HCT116 (cell line): ENCODE results near the gene NFIC. TPM values are rescaled to one million over a fixed set of nuclear protein-coding genes. Genes with fewer than 3 reads are reported as not detected.
"Not testable (repeated sequence)": the region's sequence is repeated elsewhere in the genome, so short reads cannot be mapped to it uniquely, and the experiment has no call there.

Source experiments
- ATAC-seq: fragments of 200-7000 bp; cut with Tn5 transposase; 2 replicates; pipeline ENCODE4 v1.9.1; 2020; ENCODE audit warnings: mild to moderate bottlenecking, moderate library complexity
- BruUV-seq: library from RNA; stranded (reverse); fragments of 400-500 nt; replicated peaks from 2 replicates; lab custom pipeline; 2021; lab: Mats Ljungman, UMichigan
- CTCF ChIA-PET: fragments of 300-600 bp; sonication (Branson Sonifier 250); formaldehyde crosslinking; loops from one replicate; lab custom pipeline; 2021; ENCODE audit warnings: antibody characterized with exemption; lab: Charles Lee
- POLR2A ChIA-PET: fragments of 300-600, 350-600 bp; sonication (Branson Sonifier 250); formaldehyde crosslinking; loops from one replicate; lab custom pipeline; 2021; ENCODE audit warnings: antibody characterized with exemption; lab: Charles Lee
- RAD21 ChIA-PET, 2 experiments: fragments of 300-600 bp; sonication (Branson Sonifier 250); formaldehyde crosslinking; loops; one replicate each; lab custom pipeline; 2023; ENCODE audit warnings: low total read pairs in 2 of 2; ENCODE audit not compliant: uncharacterized antibody in 2 of 2, unreplicated experiment in 2 of 2, low non-redundant PET in 1 of 2; lab: Charles Lee
- DNase-seq: peaks from one replicate; pipeline ENCODE4 v3.0.0-alpha.2; 2010; ENCODE audit warnings: low read depth, low spot score
- H2AFZ ChIP-seq: fragments of 200-600 bp; shearing (Covaris generic), sonication (generic); 2 replicates; pipeline ENCODE4 v1.6.1; 2017; ENCODE audit warnings: low read depth, mixed run types, mixed read lengths, antibody characterized with exemption, low read length; ENCODE audit not compliant: poor library complexity, severe bottlenecking
- H3K27ac ChIP-seq: 2 replicates; pipeline ENCODE4 v1.5.1; 2012; ENCODE audit warnings: low read depth, low read length
- H3K27me3 ChIP-seq: fragments of 200-600 bp; sonication (generic); 2 replicates; pipeline ENCODE4 v1.6.1; 2016; ENCODE audit warnings: mixed run types, low read length, mixed read lengths; ENCODE audit not compliant: insufficient read depth
- H3K36me3 ChIP-seq, 2 experiments: fragments of 200-500 bp in 1 of 2; fragments of 200-600 bp in 1 of 2; sonication (Bioruptor generic) in 1 of 2; sonication (generic) in 1 of 2; 2 replicates each; pipeline versions ENCODE4 v1.5.1 to v1.6.1; 2014 to 2016; ENCODE audit warnings: low read length in 2 of 2, inconsistent platforms in 1 of 2, mixed read lengths in 1 of 2, mixed run types in 1 of 2; ENCODE audit not compliant: insufficient read depth in 2 of 2, control insufficient read depth in 1 of 2
- H3K4me1 ChIP-seq, 2 experiments: fragments of 200-600 bp in 1 of 2; sonication (generic) in 1 of 2; 2 replicates each; pipeline versions ENCODE4 v1.5.1 to v1.6.1; 2012 to 2017; ENCODE audit warnings: low read length in 2 of 2, inconsistent platforms in 1 of 2, mild to moderate bottlenecking in 1 of 2, mixed read lengths in 1 of 2, mixed run types in 1 of 2, moderate library complexity in 1 of 2; ENCODE audit not compliant: insufficient read depth in 2 of 2, control insufficient read depth in 1 of 2
- H3K4me2 ChIP-seq: fragments of 200-600 bp; sonication (generic); 2 replicates; pipeline ENCODE4 v1.6.1; 2017; ENCODE audit warnings: mixed run types, low read length, mixed read lengths
- H3K4me3 ChIP-seq, 2 experiments: fragments of 200-600 bp in 1 of 2; sonication (generic) in 1 of 2; replicated peaks in 1 of 2; 2 replicates each; pipeline ENCODE4 v1.5.1; 2011 to 2016; ENCODE audit warnings: low read length in 2 of 2, control low read depth in 1 of 2, low read depth in 1 of 2, mild to moderate bottlenecking in 1 of 2, mixed read lengths in 1 of 2, mixed run types in 1 of 2
- H3K79me2 ChIP-seq: fragments of 200-600 bp; sonication (generic); 2 replicates; pipeline ENCODE4 v1.6.1; 2017; ENCODE audit warnings: mild to moderate bottlenecking, mixed run types, low read length, moderate library complexity, mixed read lengths; ENCODE audit not compliant: insufficient read depth
- H3K9ac ChIP-seq: fragments of 200-600 bp; sonication (generic); 2 replicates; pipeline ENCODE4 v1.6.1; 2016; ENCODE audit warnings: low read length, mixed read lengths
- H3K9me2 ChIP-seq: fragments of 200-600 bp; sonication (generic), shearing (Covaris generic); 2 replicates; pipeline ENCODE4 v1.6.1; 2017; ENCODE audit warnings: mixed run types, mild to moderate bottlenecking, moderate library complexity; ENCODE audit not compliant: insufficient read depth
- H3K9me3 ChIP-seq, 2 experiments: fragments of 200-500 bp in 1 of 2; fragments of 200-600 bp in 1 of 2; sonication (Bioruptor generic) in 1 of 2; sonication (generic) in 1 of 2; 2 replicates each; pipeline ENCODE4 v1.6.1; 2014 to 2017; ENCODE audit warnings: low read length in 2 of 2, mixed read lengths in 2 of 2, inconsistent platforms in 1 of 2, low read depth in 1 of 2, mild to moderate bottlenecking in 1 of 2, mixed run types in 1 of 2, moderate library complexity in 1 of 2; ENCODE audit not compliant: control insufficient read depth in 1 of 2, insufficient read depth in 1 of 2
- H4K20me1 ChIP-seq: fragments of 200-600 bp; sonication (generic), shearing (Covaris generic); 2 replicates; pipeline ENCODE4 v1.6.1; 2017; ENCODE audit warnings: mixed run types, mild to moderate bottlenecking, moderate library complexity; ENCODE audit not compliant: insufficient read depth
- ATF3 ChIP-seq: IDR thresholded peaks from 2 replicates; pipeline ENCODE4 v1.6.1; 2012
- CBX3 ChIP-seq: IDR thresholded peaks from 2 replicates; pipeline ENCODE4 v1.6.1; 2012; ENCODE audit warnings: low read depth
- CEBPB ChIP-seq: IDR thresholded peaks from 2 replicates; pipeline ENCODE4 v1.6.1; 2012; ENCODE audit warnings: low read depth
- CTCF ChIP-seq, 3 experiments: fragments of 200-600 bp in 1 of 3; sonication (generic) in 1 of 3; IDR thresholded peaks in 2 of 3; conservative IDR thresholded peaks in 1 of 3; 2 replicates each; pipeline ENCODE4 v1.5.1; 2012 to 2017; ENCODE audit warnings: low read depth in 2 of 3, low read length in 2 of 3, antibody characterized with exemption in 1 of 3, borderline replicate concordance in 1 of 3, control low read depth in 1 of 3, mild to moderate bottlenecking in 1 of 3, mixed read lengths in 1 of 3, mixed run types in 1 of 3, moderate library complexity in 1 of 3; ENCODE audit not compliant: insufficient read depth in 1 of 3
- EGR1 ChIP-seq: IDR thresholded peaks from 2 replicates; pipeline ENCODE4 v1.6.1; 2012; ENCODE audit warnings: low read depth
- ELF1 ChIP-seq: IDR thresholded peaks from 2 replicates; pipeline ENCODE4 v1.6.1; 2012; ENCODE audit warnings: low read depth, borderline replicate concordance
- EZH2 ChIP-seq: fragments of 200-600 bp; sonication (generic); IDR thresholded peaks from 2 replicates; pipeline ENCODE4 v1.6.1; 2017; ENCODE audit warnings: antibody characterized with exemption, mixed run types
- EZH2phosphoT487 ChIP-seq: fragments of 200-600 bp; IDR thresholded peaks from 2 replicates; pipeline ENCODE4 v1.6.1; 2018; ENCODE audit warnings: antibody characterized with exemption, borderline replicate concordance
- POLR2A ChIP-seq: IDR thresholded peaks from 2 replicates; pipeline ENCODE4 v1.7.0; 2011; ENCODE audit warnings: borderline replicate concordance; ENCODE audit not compliant: insufficient read depth, insufficient read length; ENCODE audit errors: extremely low read depth
- POLR2AphosphoS5 ChIP-seq: IDR thresholded peaks from 2 replicates; pipeline ENCODE4 v1.6.1; 2011; ENCODE audit warnings: mild to moderate bottlenecking, low read depth, low read length, moderate library complexity
- SIN3A ChIP-seq: IDR thresholded peaks from 2 replicates; pipeline ENCODE4 v1.6.1; 2012; ENCODE audit warnings: low read depth
- TCF7L2 ChIP-seq: IDR thresholded peaks from 2 replicates; pipeline ENCODE4 v1.7.0; 2011; ENCODE audit warnings: borderline replicate concordance, inconsistent platforms; ENCODE audit not compliant: insufficient read depth, insufficient read length; ENCODE audit errors: extremely low read depth
- YY1 ChIP-seq: IDR thresholded peaks from 2 replicates; pipeline ENCODE4 v1.6.1; 2011; ENCODE audit warnings: low read length, low read depth, moderate library complexity, mild to moderate bottlenecking; ENCODE audit not compliant: insufficient replicate concordance; ENCODE audit errors: extremely low read depth
- ZNF274 ChIP-seq: fragments of 200-500 bp; sonication (Bioruptor generic); IDR thresholded peaks from 2 replicates; pipeline ENCODE4 v1.6.1; 2014; ENCODE audit warnings: mild to moderate bottlenecking, low read depth, low read length, inconsistent platforms
- intact Hi-C: fragments of 100-400 bp; cut with micrococcal nuclease; formaldehyde crosslinking; loops from 2 replicates; pipeline ENCODE4 v1.10.0; 2022
- total RNA-seq: library from RNA; stranded (reverse); gene quantifications from one replicate; pipeline ENCODE4 v1.2.1, GENCODE V29; 2021; ENCODE audit not compliant: unreplicated experiment
- TF ChIP-seq, protein P1 (sequence below): IDR thresholded peaks from 2 replicates; pipeline ENCODE4 v1.6.1; 2012

Gene NFIC
- total RNA-seq, 1 experiment from 2014 or later: 116 TPM

GRCh38 chr19:3333662-3334061, 32.7 kb upstream of the NFIC start:
- no TSS peak for BruUV-seq
- ChIA-PET POLR2A (interaction anchor here (0.6 kb wide), 1 partner anchor 15 kb away, joined by 3 read pairs; no protein-coding TSS in a partner anchor), RAD21 (no interaction called here), CTCF (no interaction called here)
- Histone ChIP-seq H3K4me3 (no peak overlapping the region), H3K9ac (no peak overlapping the region), H3K27me3 (peaks cover 14% of the 10 kb centered on the region; the same call in 1 of the 2 replicates), H4K20me1 (no peaks in the 10 kb centered on the region), H3K9me2 (no peaks in the 10 kb centered on the region), H3K9me3 (no peaks in the 10 kb centered on the region), H3K36me3 (no peaks in the 10 kb centered on the region), H2AFZ (no peak overlapping the region), H3K27ac (no peak overlapping the region), H3K4me1 (peaks cover 14 to 20% of the 10 kb centered on the region in 2 experiments), H3K79me2 (no peaks in the 10 kb centered on the region), H3K4me2 (no peak overlapping the region)
- no peak for TF ChIP-seq ATF3
- TF ChIP-seq CTCF (IDR thresholded peaks at IDR 0.05 in 2 of 3, conservative IDR thresholded peaks at IDR 0.05 in 1 of 3; ENCODE audit: borderline replicate concordance in 1 of 3, insufficient read depth in 1 of 3, low read depth in 2 of 3, low read length in 2 of 3): no peak
- TF ChIP-seq EGR1: no peak
- TF ChIP-seq SIN3A: no peak
- TF ChIP-seq, protein P1, sequence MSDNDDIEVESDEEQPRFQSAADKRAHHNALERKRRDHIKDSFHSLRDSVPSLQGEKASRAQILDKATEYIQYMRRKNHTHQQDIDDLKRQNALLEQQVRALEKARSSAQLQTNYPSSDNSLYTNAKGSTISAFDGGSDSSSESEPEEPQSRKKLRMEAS: no peak
- no peak for TF ChIP-seq ELF1
- TF ChIP-seq CBX3: no peak
- TF ChIP-seq ZNF274: no peak
- no peak for TF ChIP-seq EZH2phosphoT487
- TF ChIP-seq CEBPB: no peak
- no peak for TF ChIP-seq TCF7L2
- TF ChIP-seq EZH2: no peak
- no peak for TF ChIP-seq YY1
- TF ChIP-seq POLR2A: no peak
- no peak for TF ChIP-seq POLR2AphosphoS5
- DNase-seq (no peak), ATAC-seq (no peak)
- intact Hi-C loops: no loop called here

DNA sequence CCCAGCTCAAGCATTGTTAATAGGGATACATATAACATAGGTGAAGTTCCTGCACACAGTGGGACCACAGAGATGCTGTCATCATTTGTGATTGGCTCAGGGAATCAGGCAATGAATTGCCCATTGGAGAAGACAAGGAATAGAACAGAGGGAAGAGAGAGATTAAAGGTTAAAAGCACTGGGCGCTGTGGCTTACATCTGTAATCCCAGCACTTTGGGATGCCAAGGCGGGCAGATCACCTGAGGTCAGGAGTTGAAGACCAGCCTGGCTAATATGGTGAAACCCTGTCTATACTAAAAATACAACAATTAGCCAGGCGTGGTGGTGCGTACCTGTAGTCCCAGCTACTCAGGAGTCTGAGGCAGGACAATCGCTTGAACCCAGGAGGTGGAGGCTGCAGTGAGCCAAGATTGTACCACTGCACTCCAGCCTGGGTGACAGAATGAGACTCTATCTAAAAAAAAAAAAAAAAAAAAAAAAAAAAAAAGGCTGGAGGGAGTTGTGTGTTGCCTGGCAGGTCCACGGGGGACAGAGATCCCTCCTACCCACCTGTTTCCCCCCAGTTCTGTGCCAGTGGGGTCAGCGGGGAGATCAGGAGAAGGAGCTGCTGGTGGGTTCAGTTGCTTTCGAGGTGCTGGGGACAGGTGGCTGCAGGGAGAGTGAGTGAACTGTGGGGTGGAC, 31.5 kb upstream of the NFIC start:
- RAD21 ChIA-PET: interaction anchor here in 1 of 2 experiments (0.6 kb wide), 1 partner anchor 150 kb away, joined by 4 read pairs; no protein-coding TSS in a partner anchor
- intact Hi-C loops, BruUV-seq, H3K9ac ChIP-seq, H3K9me3 ChIP-seq, H3K4me3 ChIP-seq, H2AFZ ChIP-seq, H3K27ac ChIP-seq, H3K79me2 ChIP-seq, ATAC-seq, H3K9me2 ChIP-seq, CTCF ChIA-PET, DNase-seq, H4K20me1 ChIP-seq, H3K36me3 ChIP-seq, POLR2A ChIA-PET, H3K4me2 ChIP-seq: not testable (repeated sequence)
- peaks cover 14% of the 10 kb centered on the region; the same call in 1 of the 2 replicates for H3K27me3 ChIP-seq
- H3K4me1 ChIP-seq: peaks cover 14 to 20% of the 10 kb centered on the region in 2 experiments
